Progenitor cell of endocrine pancreas (in vitro differentiated cells): ENCODE measurements around the gene VSIG1. TPM values are rescaled to one million over a fixed set of nuclear protein-coding genes. Genes with fewer than 3 reads are reported as not detected.

ENCODE experiments used
- DNase-seq: peaks from one replicate; pipeline ENCODE4 v3.0.0; 2021; ENCODE audit warnings: low spot score; ENCODE audit not compliant: unreplicated experiment
- H3K27ac Mint-ChIP-seq: 2 replicates; pipeline ENCODE4 v1.8.0; 2021; ENCODE audit warnings: mild to moderate bottlenecking, moderate library complexity, mixed read lengths
- H3K27me3 Mint-ChIP-seq: 2 replicates; pipeline ENCODE4 v1.8.0; 2021; ENCODE audit warnings: mixed read lengths
- H3K36me3 Mint-ChIP-seq: 2 replicates; pipeline ENCODE4 v1.8.0; 2022; ENCODE audit warnings: mixed read lengths; ENCODE audit not compliant: insufficient read depth
- H3K4me1 Mint-ChIP-seq: 2 replicates; pipeline ENCODE4 v1.8.0; 2021; ENCODE audit warnings: low read depth, mixed read lengths
- H3K4me3 Mint-ChIP-seq: 2 replicates; pipeline ENCODE4 v1.8.0; 2021; ENCODE audit warnings: low read depth, mild to moderate bottlenecking, moderate library complexity, mixed read lengths
- H3K9me3 Mint-ChIP-seq: 2 replicates; pipeline ENCODE4 v1.8.0; 2021; ENCODE audit warnings: low read depth, mixed read lengths
- total RNA-seq: library from RNA; stranded (reverse); gene quantifications from 2 replicates; pipeline ENCODE4 v1.2.1, GENCODE V29; 2021
- TF ChIP-seq, protein P1 (sequence below): fragments of 200-600 bp; sonication (generic); IDR thresholded peaks from one replicate; pipeline ENCODE4 v1.5.0; 2021; ENCODE audit warnings: antibody characterized with exemption, mild to moderate bottlenecking; ENCODE audit not compliant: unreplicated experiment

The VSIG1 gene
- total RNA-seq, 1 donor from 2014 or later: 67.9 TPM

DNA sequence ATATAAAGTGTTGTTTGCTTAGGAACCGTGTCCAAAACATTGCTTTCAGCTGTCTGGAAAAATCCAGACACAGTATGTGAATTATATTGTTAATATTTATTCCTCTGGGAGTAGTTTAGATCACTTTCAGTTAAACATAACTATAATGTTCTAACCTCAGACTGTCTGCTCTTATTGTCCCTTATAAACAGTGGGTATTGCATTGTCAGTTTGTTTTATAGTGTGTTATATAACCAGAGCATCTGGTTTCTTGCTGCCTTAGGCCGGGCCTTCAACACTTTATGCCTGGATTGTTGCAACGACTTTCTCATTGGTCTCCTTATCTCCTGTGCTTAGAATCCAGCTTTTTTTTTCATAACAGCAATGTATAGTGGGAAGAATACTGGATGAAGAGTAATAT lies 73.1 kb downstream of the VSIG1 start:
- Mint-ChIP-seq H3K4me3 (no peak overlapping the region), H3K4me1 (peaks cover 25% of the 10 kb centered on the region), H3K9me3 (no peaks in the 10 kb centered on the region), H3K27ac (no peak overlapping the region), H3K36me3 (no peaks in the 10 kb centered on the region), H3K27me3 (no peaks in the 10 kb centered on the region)
- TF ChIP-seq, protein P1, sequence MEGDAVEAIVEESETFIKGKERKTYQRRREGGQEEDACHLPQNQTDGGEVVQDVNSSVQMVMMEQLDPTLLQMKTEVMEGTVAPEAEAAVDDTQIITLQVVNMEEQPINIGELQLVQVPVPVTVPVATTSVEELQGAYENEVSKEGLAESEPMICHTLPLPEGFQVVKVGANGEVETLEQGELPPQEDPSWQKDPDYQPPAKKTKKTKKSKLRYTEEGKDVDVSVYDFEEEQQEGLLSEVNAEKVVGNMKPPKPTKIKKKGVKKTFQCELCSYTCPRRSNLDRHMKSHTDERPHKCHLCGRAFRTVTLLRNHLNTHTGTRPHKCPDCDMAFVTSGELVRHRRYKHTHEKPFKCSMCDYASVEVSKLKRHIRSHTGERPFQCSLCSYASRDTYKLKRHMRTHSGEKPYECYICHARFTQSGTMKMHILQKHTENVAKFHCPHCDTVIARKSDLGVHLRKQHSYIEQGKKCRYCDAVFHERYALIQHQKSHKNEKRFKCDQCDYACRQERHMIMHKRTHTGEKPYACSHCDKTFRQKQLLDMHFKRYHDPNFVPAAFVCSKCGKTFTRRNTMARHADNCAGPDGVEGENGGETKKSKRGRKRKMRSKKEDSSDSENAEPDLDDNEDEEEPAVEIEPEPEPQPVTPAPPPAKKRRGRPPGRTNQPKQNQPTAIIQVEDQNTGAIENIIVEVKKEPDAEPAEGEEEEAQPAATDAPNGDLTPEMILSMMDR: no peak
- DNase-seq: no peak

DNA sequence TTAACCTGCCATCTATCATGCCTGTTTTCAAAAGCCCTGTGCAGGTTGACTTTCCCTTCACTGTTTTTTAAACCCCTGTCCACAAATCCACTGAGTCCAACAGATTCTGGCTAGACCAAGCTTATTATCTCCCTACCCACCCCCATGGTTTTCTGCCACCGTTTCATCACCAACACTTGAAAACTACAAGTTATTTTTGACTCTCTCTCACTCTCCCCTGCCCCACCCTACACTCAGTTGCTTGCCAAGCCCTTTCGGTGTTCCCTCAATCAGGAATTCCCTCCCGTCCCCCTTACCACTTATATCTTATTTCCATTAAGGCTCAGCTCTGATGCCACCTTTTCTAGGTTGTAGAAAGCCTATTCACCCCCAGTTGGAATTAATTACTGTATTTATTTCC lies 76.4 kb downstream of the VSIG1 start:
- H3K4me3 Mint-ChIP-seq: no peak overlapping the region
- no peak for DNase-seq
- no peaks in the 10 kb centered on the region for H3K36me3 Mint-ChIP-seq
- TF ChIP-seq, protein P1: no peak
- H3K4me1 Mint-ChIP-seq: peaks cover 29% of the 10 kb centered on the region
- no peaks in the 10 kb centered on the region for H3K9me3 Mint-ChIP-seq
- H3K27ac Mint-ChIP-seq: no peak overlapping the region
- H3K27me3 Mint-ChIP-seq: no peaks in the 10 kb centered on the region

DNA sequence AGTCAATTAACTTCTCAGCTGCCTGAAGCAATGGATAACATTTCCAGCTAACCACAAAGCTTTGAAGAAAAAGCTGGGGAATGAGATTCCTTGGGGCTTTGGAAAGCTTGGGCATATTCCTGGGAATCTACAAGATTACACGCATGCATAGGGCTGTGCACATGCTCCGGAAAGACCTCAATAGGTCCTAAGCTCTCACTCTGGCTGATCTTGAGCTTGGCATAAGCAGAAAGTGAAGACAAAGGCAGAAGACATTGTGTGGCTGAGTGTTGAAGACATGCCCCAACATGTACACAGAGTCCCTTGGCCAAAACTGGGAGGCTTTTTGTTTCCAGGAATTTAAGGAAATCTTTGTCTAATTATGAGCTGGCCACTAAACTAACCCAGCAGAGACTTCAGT lies 77.9 kb downstream of the VSIG1 start:
- Mint-ChIP-seq H3K27me3 (no peaks in the 10 kb centered on the region), H3K4me3 (no peak overlapping the region), H3K4me1 (peaks cover 29% of the 10 kb centered on the region), H3K9me3 (no peaks in the 10 kb centered on the region), H3K36me3 (no peaks in the 10 kb centered on the region), H3K27ac (peak overlapping the region; percentile 27)
- TF ChIP-seq, protein P1: no peak
- DNase-seq: no peak

DNA sequence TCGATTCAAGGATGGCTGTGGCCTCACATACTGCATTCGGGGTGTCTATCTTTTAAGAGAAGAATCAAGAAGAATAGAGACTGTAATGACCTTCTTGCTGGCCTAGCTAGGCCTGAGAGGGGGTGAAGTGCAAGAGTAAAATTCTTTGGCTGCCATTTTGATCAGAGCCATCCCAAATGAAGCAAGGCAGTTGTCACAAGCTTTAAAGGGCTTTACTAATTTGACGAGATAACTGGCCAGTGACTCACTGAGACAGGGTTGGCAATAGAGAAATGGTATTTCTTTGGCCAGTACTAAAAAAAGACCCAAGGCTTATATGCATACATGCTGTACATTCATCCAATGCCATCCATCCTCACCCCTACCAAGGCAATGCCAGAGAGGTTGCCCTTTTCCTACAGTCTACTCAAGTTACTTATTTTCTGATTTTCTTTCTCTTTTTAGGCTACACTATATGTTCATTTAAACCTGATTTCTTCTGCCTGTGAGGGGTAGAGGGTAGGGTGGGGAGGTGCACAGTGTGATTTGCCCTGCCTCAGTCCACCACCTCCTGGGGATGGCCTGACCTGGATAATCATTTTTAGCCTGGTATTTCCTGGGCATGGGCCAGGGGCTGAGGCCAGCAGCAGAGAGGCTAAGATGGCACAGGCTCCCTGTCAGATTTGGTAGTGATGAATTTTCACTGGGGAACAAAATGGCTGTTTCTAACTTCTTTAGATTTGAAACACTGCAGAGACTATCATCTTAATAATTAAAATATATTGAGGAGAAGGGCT lies 78.9 kb downstream of the VSIG1 start:
- H3K4me1 Mint-ChIP-seq: peaks cover 29% of the 10 kb centered on the region
- TF ChIP-seq, protein P1: no peak

DNA sequence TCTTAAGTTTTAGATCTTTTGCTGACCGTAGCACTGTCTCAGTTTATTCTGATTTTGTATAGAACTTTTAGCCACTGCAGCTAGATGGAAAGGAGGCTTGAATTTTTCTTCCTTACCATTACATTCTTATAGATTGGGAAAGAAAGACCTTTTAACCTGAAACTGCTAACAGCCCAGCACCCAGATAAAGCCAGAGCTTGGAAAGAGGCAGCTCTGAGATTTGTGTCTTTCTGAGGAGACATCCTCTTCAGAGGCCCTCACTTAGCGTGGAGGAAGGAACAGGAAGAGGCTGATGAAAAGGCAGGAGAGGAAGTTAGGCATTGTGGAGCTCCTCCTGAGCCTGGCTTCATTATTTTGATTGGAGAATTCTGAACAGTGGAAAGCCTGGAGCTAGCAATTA lies 81.8 kb downstream of the VSIG1 start:
- Mint-ChIP-seq H3K4me3 (no peak overlapping the region), H3K27ac (no peak overlapping the region), H3K36me3 (peaks cover 8% of the 10 kb centered on the region), H3K4me1 (peaks cover 16% of the 10 kb centered on the region), H3K27me3 (no peaks in the 10 kb centered on the region), H3K9me3 (no peaks in the 10 kb centered on the region)
- TF ChIP-seq, protein P1: no peak
- DNase-seq: no peak

More for the DNA sequence above, 78.9 kb downstream of the VSIG1 start:
- Mint-ChIP-seq H3K27me3 (no peaks in the 10 kb centered on the region), H3K36me3 (no peaks in the 10 kb centered on the region), H3K27ac (peak overlapping the region; percentile 33), H3K4me3 (no peak overlapping the region), H3K9me3 (no peaks in the 10 kb centered on the region)
- DNase-seq: no peak
